GM18868 (cell line): Measurements from ENCODE around the gene CTU2.

Experiments used
- ATAC-seq: cut with Tn5 transposase; IDR thresholded peaks from one replicate; pipeline ENCODE4 v1.9.1; 2021; ENCODE audit warnings: mild to moderate bottlenecking, moderate library complexity; ENCODE audit not compliant: unreplicated experiment

CTU2 gene

GRCh38 chr16:88759245-88759975 lies 53.1 kb downstream of the CTU2 start:
- ATAC-seq = no peak

- no peak for ATAC-seq
These were observed 53.7 kb downstream of the CTU2 start for GRCh38 chr16:88759976-88760350.

- no peak for ATAC-seq
These were observed 54.3 kb downstream of the CTU2 start for GRCh38 chr16:88760424-88761142.

- no peak for ATAC-seq
These were observed 54.8 kb downstream of the CTU2 start for GRCh38 chr16:88761143-88761534.

GRCh38 chr16:88761830-88762229 lies 55.5 kb downstream of the CTU2 start:
- no peak for ATAC-seq

- no peak for ATAC-seq
These were observed 56.1 kb downstream of the CTU2 start for GRCh38 chr16:88762258-88762870.

- ATAC-seq = no peak
These were observed 56.6 kb downstream of the CTU2 start for GRCh38 chr16:88762941-88763340.

GRCh38 chr16:88763502-88764053 lies 57.3 kb downstream of the CTU2 start:
- no peak for ATAC-seq

GRCh38 chr16:88764080-88764479 lies 57.8 kb downstream of the CTU2 start:
- ATAC-seq = no peak

- ATAC-seq = no peak
These were observed 58.6 kb downstream of the CTU2 start for GRCh38 chr16:88764913-88765349.
